ENCODE results near the gene PICALM.

DNA sequence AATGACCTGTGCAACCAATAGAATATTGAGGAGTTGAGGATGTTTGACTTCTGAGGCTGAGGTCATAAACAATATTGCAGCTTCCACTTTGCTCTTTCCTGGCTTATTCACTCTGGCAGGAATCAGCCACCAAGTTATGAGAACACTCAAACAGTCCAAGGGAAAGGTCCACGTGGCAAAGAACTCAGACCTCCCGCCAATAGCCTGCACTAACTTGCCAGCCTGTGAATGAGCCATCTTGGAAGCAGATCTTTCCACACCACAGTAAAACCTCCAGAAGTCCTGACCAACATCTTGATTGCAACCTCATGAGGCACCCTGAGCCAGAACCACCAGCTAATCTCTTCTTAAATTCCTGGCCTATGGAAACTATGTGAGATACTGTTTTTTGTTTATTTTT is 22.7 kb upstream of the PICALM start:
- TF ChIP-seq, protein P1, sequence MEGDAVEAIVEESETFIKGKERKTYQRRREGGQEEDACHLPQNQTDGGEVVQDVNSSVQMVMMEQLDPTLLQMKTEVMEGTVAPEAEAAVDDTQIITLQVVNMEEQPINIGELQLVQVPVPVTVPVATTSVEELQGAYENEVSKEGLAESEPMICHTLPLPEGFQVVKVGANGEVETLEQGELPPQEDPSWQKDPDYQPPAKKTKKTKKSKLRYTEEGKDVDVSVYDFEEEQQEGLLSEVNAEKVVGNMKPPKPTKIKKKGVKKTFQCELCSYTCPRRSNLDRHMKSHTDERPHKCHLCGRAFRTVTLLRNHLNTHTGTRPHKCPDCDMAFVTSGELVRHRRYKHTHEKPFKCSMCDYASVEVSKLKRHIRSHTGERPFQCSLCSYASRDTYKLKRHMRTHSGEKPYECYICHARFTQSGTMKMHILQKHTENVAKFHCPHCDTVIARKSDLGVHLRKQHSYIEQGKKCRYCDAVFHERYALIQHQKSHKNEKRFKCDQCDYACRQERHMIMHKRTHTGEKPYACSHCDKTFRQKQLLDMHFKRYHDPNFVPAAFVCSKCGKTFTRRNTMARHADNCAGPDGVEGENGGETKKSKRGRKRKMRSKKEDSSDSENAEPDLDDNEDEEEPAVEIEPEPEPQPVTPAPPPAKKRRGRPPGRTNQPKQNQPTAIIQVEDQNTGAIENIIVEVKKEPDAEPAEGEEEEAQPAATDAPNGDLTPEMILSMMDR (IDR thresholded peaks at IDR 0.05), result no peak
- TF ChIP-seq EZH2 (IDR thresholded peaks at IDR 0.05; ENCODE audit: borderline replicate concordance, insufficient read depth, low read depth, low read length, poor library complexity, severe bottlenecking), result no peak

All from B cell (primary cell).